Body of pancreas (tissue), 4 donors: ENCODE results near the gene PPM1A.

Experiments used
- CTCF ChIP-seq, 7 experiments: fragments of 450-650 bp in 4 of 7; fragments of 200-600 bp in 3 of 7; sonication (generic) in 3 of 7; IDR thresholded peaks; one replicate each; pipeline ENCODE4 v1.5.1; 2016 to 2019; ENCODE audit warnings: antibody characterized with exemption in 7 of 7
- POLR2A ChIP-seq, 3 donors: fragments of 450-650 bp; IDR thresholded peaks; one replicate each; pipeline ENCODE4 v1.6.1; 2016; ENCODE audit warnings: antibody characterized with exemption in 3 of 3, mild to moderate bottlenecking in 2 of 3

DNA sequence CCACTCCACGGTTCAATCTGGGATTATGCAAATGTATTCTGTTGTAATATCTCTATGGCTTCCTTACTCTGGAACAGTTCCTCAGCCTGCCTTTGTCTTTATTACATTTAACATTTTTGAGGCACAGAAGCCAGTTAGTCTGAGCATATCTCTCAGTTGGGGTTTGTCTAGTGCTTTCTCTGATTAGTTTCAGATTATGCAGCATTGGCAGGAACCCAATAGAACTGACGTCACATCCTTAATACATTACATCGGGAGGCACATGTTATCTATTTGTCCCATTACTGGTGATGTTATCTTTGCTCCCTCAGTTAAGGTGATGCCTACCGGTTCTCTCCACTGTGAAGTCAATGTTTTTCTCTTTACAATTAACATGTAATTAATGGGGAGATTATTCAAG is 62.4 kb downstream of the PPM1A start:
- TF ChIP-seq POLR2A (IDR thresholded peaks at IDR 0.05) (no peak), CTCF (IDR thresholded peaks at IDR 0.05) (no peak)
